SK-N-SH (cell line): ENCODE measurements around the gene MARF1. TPM values are rescaled to one million over a fixed set of nuclear protein-coding genes. Genes with fewer than 3 reads are reported as not detected.
A peak's percentile ranks its signal among the peaks of the same experiment; 100 is the strongest.
"Not testable (repeated sequence)": the region's sequence is repeated elsewhere in the genome, so short reads cannot be mapped to it uniquely, and the experiment has no call there.

Experiments
- CTCF ChIA-PET: fragments of 300-600, 350-600 bp; formaldehyde crosslinking; extraction: SDS; loops from one replicate; lab custom pipeline; 2021; lab: Yijun Ruan, JAX
- POLR2A ChIA-PET: fragments of 350-600 bp; sonication (Branson Sonifier 250); formaldehyde crosslinking; extraction: SDS; loops from one replicate; lab custom pipeline; 2020; ENCODE audit warnings: antibody characterized with exemption, inconsistent platforms; lab: Yijun Ruan, JAX
- DNase-seq: peaks from one replicate; pipeline ENCODE4 v3.0.0; 2012
- H2AFZ ChIP-seq: fragments of 200-600 bp; sonication (generic); 2 replicates; pipeline ENCODE4 v1.8.1; 2016; ENCODE audit warnings: antibody characterized with exemption, mild to moderate bottlenecking, low read depth
- H3F3A ChIP-seq: fragments of 200-600 bp; sonication (generic); replicated peaks from 2 replicates; pipeline ENCODE3; 2016; ENCODE audit warnings: antibody characterized with exemption, mild to moderate bottlenecking; ENCODE audit not compliant: insufficient read depth
- H3K27ac ChIP-seq, 2 experiments: fragments of 200-500 bp in 1 of 2; fragments of 200-600 bp in 1 of 2; sonication (Bioruptor generic) in 1 of 2; sonication (generic), shearing (Covaris generic) in 1 of 2; 2 replicates each; pipeline versions ENCODE4 v1.5.1 to v1.6.1; 2014 to 2016; ENCODE audit warnings: low read depth in 2 of 2, inconsistent platforms in 1 of 2, low read length in 1 of 2, mild to moderate bottlenecking in 1 of 2, mixed read lengths in 1 of 2
- H3K27me3 ChIP-seq: fragments of 200-600 bp; sonication (generic), shearing (Covaris generic); 2 replicates; pipeline ENCODE4 v1.6.1; 2016; ENCODE audit warnings: mixed run types; ENCODE audit not compliant: insufficient read depth
- H3K36me3 ChIP-seq, 2 experiments: fragments of 200-500 bp in 1 of 2; fragments of 200-600 bp in 1 of 2; sonication (Bioruptor generic) in 1 of 2; sonication (generic) in 1 of 2; replicated peaks in 1 of 2; 2 replicates each; pipeline versions ENCODE3 to v1.5.1; 2014 to 2016; ENCODE audit warnings: low read length in 1 of 2, mild to moderate bottlenecking in 1 of 2; ENCODE audit not compliant: insufficient read depth in 2 of 2, control insufficient read depth in 1 of 2
- H3K4me1 ChIP-seq, 2 experiments: fragments of 200-500 bp in 1 of 2; fragments of 200-600 bp in 1 of 2; sonication (Bioruptor generic) in 1 of 2; sonication (generic), shearing (Covaris generic) in 1 of 2; 2 replicates each; pipeline versions ENCODE4 v1.5.1 to v1.6.1; 2014 to 2016; ENCODE audit warnings: low read depth in 1 of 2, low read length in 1 of 2, mixed run types in 1 of 2; ENCODE audit not compliant: insufficient read depth in 2 of 2, control insufficient read depth in 1 of 2
- H3K4me2 ChIP-seq: fragments of 200-600 bp; sonication (generic), shearing (Covaris generic); 2 replicates; pipeline ENCODE4 v1.6.1; 2017; ENCODE audit warnings: mixed run types
- H3K4me3 ChIP-seq, 2 experiments: fragments of 200-500 bp in 1 of 2; fragments of 200-600 bp in 1 of 2; sonication (Bioruptor generic) in 1 of 2; sonication (generic), shearing (Covaris generic) in 1 of 2; 2 replicates each; pipeline versions ENCODE4 v1.5.1 to v1.8.1; 2014 to 2016; ENCODE audit warnings: low read depth in 2 of 2, inconsistent platforms in 1 of 2, low read length in 1 of 2, mild to moderate bottlenecking in 1 of 2, mixed read lengths in 1 of 2, moderate library complexity in 1 of 2
- H3K79me2 ChIP-seq: fragments of 200-600 bp; sonication (generic); 2 replicates; pipeline ENCODE4 v1.8.1; 2017; ENCODE audit warnings: mild to moderate bottlenecking; ENCODE audit not compliant: insufficient read depth
- H3K9ac ChIP-seq: fragments of 200-600 bp; sonication (generic); 2 replicates; pipeline ENCODE4 v1.6.1; 2017; ENCODE audit warnings: mixed run types
- H3K9me2 ChIP-seq: fragments of 200-600 bp; sonication (generic); 2 replicates; pipeline ENCODE4 v1.6.1; 2017; ENCODE audit warnings: mixed run types
- H3K9me3 ChIP-seq: fragments of 200-600 bp; sonication (generic); 2 replicates; pipeline ENCODE4 v1.6.1; 2017; ENCODE audit warnings: mixed run types, mild to moderate bottlenecking, moderate library complexity
- H4K20me1 ChIP-seq: fragments of 200-600 bp; sonication (generic); 2 replicates; pipeline ENCODE4 v1.6.1; 2017; ENCODE audit warnings: mild to moderate bottlenecking, mixed run types; ENCODE audit not compliant: insufficient read depth
- FOSL2 ChIP-seq: IDR thresholded peaks from 2 replicates; pipeline ENCODE4 v1.4.0; 2012; ENCODE audit warnings: low read depth, mild to moderate bottlenecking, moderate library complexity, borderline replicate concordance
- IRF3 ChIP-seq: fragments of 150-350 bp; IDR thresholded peaks from 2 replicates; pipeline ENCODE4 v1.6.1; 2016; ENCODE audit warnings: mild to moderate bottlenecking, low read depth, low read length
- TAF1 ChIP-seq: IDR thresholded peaks from 2 replicates; pipeline ENCODE4 v1.6.1; 2012; ENCODE audit warnings: low read depth, mild to moderate bottlenecking, low read length, moderate library complexity, borderline replicate concordance
- YY1 ChIP-seq: IDR thresholded peaks from 2 replicates; pipeline ENCODE4 v1.4.0; 2012; ENCODE audit warnings: low read depth, mild to moderate bottlenecking
- WGBS: methylation state at CpG from one replicate; pipeline ENCODE4 v1.1.6; 2017; ENCODE audit warnings: low lambda C conversion rate; 5-methylcytosine and 5-hydroxymethylcytosine counted together
- polyA plus RNA-seq, 3 experiments: library from polyadenylated mRNA; depleted of rRNA; stranded (reverse); fragments of >200 nt; gene quantifications; 2 replicates each; pipeline ENCODE4 v1.2.3, GENCODE V29; 2012

The MARF1 gene
- polyA plus RNA-seq, 1 of the 3 experiments (the other 2 are of a cell fraction): 10.3 TPM

- TF ChIP-seq TAF1 (no peak), IRF3 (no peak), YY1 (no peak)
These were observed 4.5 kb upstream of the MARF1 start (continued) for GRCh38 chr16:15647294-15648014.

- peaks cover 4 to 12% of the 10 kb centered on the region in 2 experiments for H3K4me1 ChIP-seq
- H3K9ac ChIP-seq, H3K4me3 ChIP-seq, H3K27me3 ChIP-seq, DNase-seq, H3K4me2 ChIP-seq, H3K9me3 ChIP-seq, POLR2A ChIA-PET, CTCF ChIA-PET, H3K9me2 ChIP-seq, H4K20me1 ChIP-seq, H2AFZ ChIP-seq, H3K27ac ChIP-seq, H3K36me3 ChIP-seq: not testable (repeated sequence)
- 89% methylated on average over 13 of the region's 13 CpGs for WGBS
- peaks cover 26% of the 10 kb centered on the region for H3K79me2 ChIP-seq
- H3F3A ChIP-seq: peaks cover 26% of the 10 kb centered on the region
These were observed 3.8 kb upstream of the MARF1 start for GRCh38 chr16:15646557-15647293.

GRCh38 chr16:15644962-15645465 lies 2.1 kb upstream of the MARF1 start:
- DNase-seq, CTCF ChIA-PET: not testable (repeated sequence)
- H3K4me2 ChIP-seq: peak overlapping the region; percentile 94; the same call in 1 of the 2 replicates

More at GRCh38 chr16:15644962-15645465, 2.1 kb upstream of the MARF1 start:
- not testable (repeated sequence) for H2AFZ ChIP-seq, H3K27me3 ChIP-seq, H4K20me1 ChIP-seq, H3K9me2 ChIP-seq, H3K9ac ChIP-seq, H3K9me3 ChIP-seq, H3K4me3 ChIP-seq, H3K36me3 ChIP-seq
- peaks cover 26% of the 10 kb centered on the region for H3F3A ChIP-seq
- peaks cover 4 to 12% of the 10 kb centered on the region in 2 experiments for H3K4me1 ChIP-seq
- peak overlapping the region; percentile 99 to 100; a peak in 3 of 4 replicates for H3K27ac ChIP-seq
- H3K79me2 ChIP-seq: peaks cover 28% of the 10 kb centered on the region
- POLR2A ChIA-PET: interaction anchor here (1.2 kb wide), 1 partner anchor 23 kb away, joined by 8 read pairs; no protein-coding TSS in a partner anchor
- peak; percentile 20; the same call in 1 of the 2 replicates for TF ChIP-seq FOSL2
- WGBS: 85% methylated on average over 10 of the region's 10 CpGs
